Epithelial cell of esophagus (primary cell): ENCODE measurements around the gene NEU2.

Experiments
- DNase-seq: peaks from one replicate; pipeline ENCODE4 v3.0.0; 2010; ENCODE audit warnings: low read depth
- H3K4me3 ChIP-seq: 2 replicates; pipeline ENCODE4 v1.5.1; 2011; ENCODE audit warnings: mild to moderate bottlenecking, low read length, control low read depth
- TF ChIP-seq, protein P1 (sequence below): IDR thresholded peaks from 2 replicates; pipeline ENCODE4 v1.5.1; 2011; ENCODE audit warnings: low read depth, mild to moderate bottlenecking, low read length, control low read depth, inconsistent platforms; ENCODE audit not compliant: insufficient read depth; ENCODE audit errors: missing control alignments

Gene NEU2

DNA sequence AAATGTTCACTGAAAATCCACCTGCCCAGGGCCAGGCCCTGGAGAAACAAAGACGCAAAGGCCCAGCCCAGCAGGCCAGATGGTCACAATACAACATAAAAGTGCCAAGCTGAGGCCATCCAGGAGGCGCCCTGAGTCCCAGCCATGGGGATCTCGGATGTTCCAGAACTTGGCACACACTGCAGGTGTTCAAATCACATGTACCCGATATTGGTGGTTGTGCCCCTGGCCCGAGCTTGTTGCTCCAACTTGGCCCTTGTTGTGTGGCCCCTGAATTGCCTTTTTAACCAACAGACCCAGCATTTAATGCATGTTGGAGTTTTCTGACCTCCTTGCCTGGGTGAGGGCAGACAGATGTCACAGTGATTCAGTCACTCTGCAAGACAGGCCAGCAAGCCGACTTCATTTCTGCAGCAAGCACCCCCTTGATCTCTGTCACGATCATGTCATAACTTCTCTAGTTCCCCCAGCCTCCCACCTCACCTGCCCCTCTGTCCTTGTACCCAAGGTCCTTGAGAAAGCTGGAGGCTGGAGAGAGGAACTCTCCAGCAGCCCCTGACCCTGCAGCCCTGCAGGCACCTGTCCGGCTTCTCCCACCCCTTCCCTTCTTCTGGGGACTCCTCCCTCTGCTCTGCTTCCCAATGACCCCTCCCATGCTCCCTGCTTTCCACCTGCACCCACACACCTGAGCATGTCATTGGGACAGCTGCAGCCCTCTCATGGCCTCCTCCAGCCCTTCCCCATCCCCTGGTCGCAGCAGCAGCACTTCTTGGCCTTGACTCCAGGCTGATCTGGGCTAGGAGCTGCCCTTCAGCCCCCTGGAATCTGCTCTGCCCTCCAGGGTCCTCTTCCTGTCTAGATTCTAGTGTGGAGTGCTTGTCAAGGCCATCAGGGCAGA lies 28.6 kb upstream of the NEU2 start:
- H3K4me3 ChIP-seq: no peak overlapping the region
- DNase-seq: no peak
- TF ChIP-seq, protein P1, sequence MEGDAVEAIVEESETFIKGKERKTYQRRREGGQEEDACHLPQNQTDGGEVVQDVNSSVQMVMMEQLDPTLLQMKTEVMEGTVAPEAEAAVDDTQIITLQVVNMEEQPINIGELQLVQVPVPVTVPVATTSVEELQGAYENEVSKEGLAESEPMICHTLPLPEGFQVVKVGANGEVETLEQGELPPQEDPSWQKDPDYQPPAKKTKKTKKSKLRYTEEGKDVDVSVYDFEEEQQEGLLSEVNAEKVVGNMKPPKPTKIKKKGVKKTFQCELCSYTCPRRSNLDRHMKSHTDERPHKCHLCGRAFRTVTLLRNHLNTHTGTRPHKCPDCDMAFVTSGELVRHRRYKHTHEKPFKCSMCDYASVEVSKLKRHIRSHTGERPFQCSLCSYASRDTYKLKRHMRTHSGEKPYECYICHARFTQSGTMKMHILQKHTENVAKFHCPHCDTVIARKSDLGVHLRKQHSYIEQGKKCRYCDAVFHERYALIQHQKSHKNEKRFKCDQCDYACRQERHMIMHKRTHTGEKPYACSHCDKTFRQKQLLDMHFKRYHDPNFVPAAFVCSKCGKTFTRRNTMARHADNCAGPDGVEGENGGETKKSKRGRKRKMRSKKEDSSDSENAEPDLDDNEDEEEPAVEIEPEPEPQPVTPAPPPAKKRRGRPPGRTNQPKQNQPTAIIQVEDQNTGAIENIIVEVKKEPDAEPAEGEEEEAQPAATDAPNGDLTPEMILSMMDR: no peak

DNA sequence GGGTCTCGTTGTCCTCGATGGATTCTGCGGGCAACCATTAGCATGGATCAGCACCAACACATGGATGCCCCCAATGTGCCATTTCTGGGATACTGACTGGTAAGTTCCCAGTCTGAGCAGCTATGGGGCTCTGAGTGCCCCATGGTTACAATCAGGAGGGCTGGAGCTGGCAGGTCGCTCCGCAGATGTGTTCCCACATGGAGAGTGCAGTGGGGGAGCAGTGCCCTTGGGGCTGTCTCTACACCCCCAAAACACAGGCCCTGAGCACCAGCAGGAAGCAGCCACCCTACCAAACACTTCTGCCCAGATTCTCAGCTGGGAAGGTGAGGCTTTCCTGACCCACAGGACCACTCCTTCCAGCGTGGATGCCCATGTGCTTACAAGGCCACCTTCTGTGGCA lies 27.4 kb upstream of the NEU2 start:
- TF ChIP-seq, protein P1: no peak
- no peak for DNase-seq
- no peak overlapping the region for H3K4me3 ChIP-seq

DNA sequence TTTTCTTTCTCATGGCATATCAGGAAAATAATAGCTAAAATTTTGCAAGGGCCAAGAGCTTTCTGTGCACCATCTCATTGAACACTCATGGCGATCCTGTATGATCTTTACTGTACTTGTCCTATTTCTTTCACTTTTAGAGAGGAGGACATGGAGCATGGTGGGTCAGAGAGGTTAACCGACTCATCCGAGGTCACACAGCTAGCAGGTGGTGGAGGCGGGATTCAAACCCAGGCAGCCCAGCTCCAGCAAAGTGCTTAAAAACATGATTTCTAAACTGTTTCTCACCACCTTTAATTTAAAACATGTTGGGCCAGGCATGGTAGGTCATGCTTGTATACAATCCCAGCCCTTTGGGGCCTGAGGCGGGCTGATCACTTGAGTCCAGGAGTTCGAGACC lies 25.8 kb upstream of the NEU2 start:
- no peak overlapping the region for H3K4me3 ChIP-seq
- TF ChIP-seq, protein P1: no peak
- DNase-seq: no peak

DNA sequence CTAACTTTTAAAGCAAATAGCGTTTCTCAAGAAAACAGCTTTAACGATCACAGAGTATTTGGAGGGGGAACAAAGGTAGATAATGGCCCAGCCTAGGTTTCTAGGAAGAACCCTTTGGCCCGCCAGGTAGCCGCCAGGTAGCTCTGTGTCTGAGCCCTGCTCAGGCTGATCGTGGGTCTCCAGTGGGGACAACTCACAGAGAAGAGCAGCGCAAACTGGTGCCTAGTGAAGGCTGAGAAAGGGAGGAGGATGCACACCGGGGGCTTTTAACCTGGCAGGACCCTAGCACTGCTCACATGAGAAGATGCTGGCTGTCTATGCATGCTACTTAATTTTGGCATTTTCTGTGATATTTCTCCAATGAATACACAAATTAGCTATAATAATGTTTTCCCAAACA lies 25.2 kb upstream of the NEU2 start:
- DNase-seq: no peak
- TF ChIP-seq, protein P1: no peak
- no peak overlapping the region for H3K4me3 ChIP-seq

DNA sequence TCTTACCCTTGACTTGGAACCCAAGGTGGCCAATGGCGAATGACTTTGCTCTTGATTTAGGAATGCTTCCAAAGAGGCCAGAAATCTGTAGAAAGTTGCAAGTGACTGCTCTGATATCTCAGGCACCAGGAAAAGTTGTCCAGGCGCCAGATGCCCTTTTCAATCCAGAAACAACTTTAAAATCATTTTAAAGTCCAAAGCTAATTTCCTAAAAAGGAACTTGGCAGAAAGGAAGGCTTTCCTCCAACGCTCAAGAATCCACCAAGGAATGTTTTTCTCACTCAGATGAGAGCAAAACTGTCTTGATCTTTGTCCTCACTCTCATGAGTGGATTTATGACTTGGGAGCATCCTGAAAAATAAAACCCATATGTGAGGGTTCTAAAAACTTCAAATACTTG lies 24.7 kb upstream of the NEU2 start:
- H3K4me3 ChIP-seq: no peak overlapping the region
- TF ChIP-seq, protein P1: no peak
- no peak for DNase-seq

DNA sequence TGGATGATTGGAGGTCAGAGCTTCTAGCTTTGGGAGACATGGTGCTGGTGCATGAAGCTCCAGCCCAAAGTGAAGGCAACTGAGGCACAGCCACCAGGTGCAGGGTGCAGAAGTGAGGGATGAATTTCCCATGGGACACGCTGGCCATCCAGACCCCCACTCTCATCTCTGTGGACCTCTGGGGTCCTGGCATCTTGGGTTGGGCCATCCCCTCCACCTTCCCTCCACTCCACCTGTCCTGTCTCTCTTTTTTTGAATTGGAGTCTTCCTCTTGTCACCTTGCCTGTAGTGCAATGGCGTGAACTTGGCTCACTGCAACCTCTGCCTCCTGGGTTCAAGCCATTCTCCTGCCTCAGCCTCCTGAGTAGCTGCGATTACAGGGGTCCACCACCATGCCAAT lies 22.8 kb upstream of the NEU2 start:
- DNase-seq: no peak
- no peak overlapping the region for H3K4me3 ChIP-seq
- TF ChIP-seq, protein P1: no peak
